RKO (cell line): ENCODE data around the gene SNX30.

ENCODE experiments used
- DNase-seq: peaks from one replicate; pipeline ENCODE4 v3.0.0-alpha.2; 2016; ENCODE audit warnings: low spot score

Gene SNX30

GRCh38 chr9:112823257-112823656 lies 72.7 kb downstream of the SNX30 start:
- DNase-seq = no peak

- DNase-seq = no peak
Observed at GRCh38 chr9:112831281-112831851, 80.8 kb downstream of the SNX30 start.

GRCh38 chr9:112831969-112832368 lies 81.4 kb downstream of the SNX30 start:
- DNase-seq = no peak

- no peak for DNase-seq
Observed at GRCh38 chr9:112833081-112833480, 82.5 kb downstream of the SNX30 start.

GRCh38 chr9:112836394-112836793 lies 85.8 kb downstream of the SNX30 start:
- no peak for DNase-seq

GRCh38 chr9:112838342-112838741 lies 87.8 kb downstream of the SNX30 start:
- DNase-seq = no peak

- DNase-seq = no peak
Observed at GRCh38 chr9:112839331-112839730, 88.8 kb downstream of the SNX30 start.

GRCh38 chr9:112841261-112841660 lies 90.7 kb downstream of the SNX30 start:
- DNase-seq = no peak

- DNase-seq = no peak
Observed at GRCh38 chr9:112842555-112842954, 92.0 kb downstream of the SNX30 start.

GRCh38 chr9:112844771-112845542 lies 94.4 kb downstream of the SNX30 start:
- peak; percentile 87 for DNase-seq

GRCh38 chr9:112846528-112847488 lies 96.2 kb downstream of the SNX30 start:
- DNase-seq = no peak

GRCh38 chr9:112848316-112849151 lies 98.0 kb downstream of the SNX30 start:
- DNase-seq = no peak

GRCh38 chr9:112849363-112849922 lies 98.9 kb downstream of the SNX30 start:
- no peak for DNase-seq

GRCh38 chr9:112850840-112851239 lies 100.3 kb downstream of the SNX30 start:
- DNase-seq = no peak

GRCh38 chr9:112852741-112853504 lies 102.4 kb downstream of the SNX30 start:
- no peak for DNase-seq

- DNase-seq = no peak
Observed at GRCh38 chr9:112853882-112854585, 103.5 kb downstream of the SNX30 start.

- no peak for DNase-seq
Observed at GRCh38 chr9:112854657-112855056, 104.1 kb downstream of the SNX30 start.

GRCh38 chr9:112856200-112856599 lies 105.6 kb downstream of the SNX30 start:
- no peak for DNase-seq

GRCh38 chr9:112856843-112857242 lies 106.3 kb downstream of the SNX30 start:
- DNase-seq = no peak

- no peak for DNase-seq
Observed at GRCh38 chr9:112858005-112858404, 107.4 kb downstream of the SNX30 start.
